NCI-H146 (cell line): Measurements from ENCODE around the gene SNX14.
"Not testable (repeated sequence)": the region's sequence is repeated elsewhere in the genome, so short reads cannot be mapped to it uniquely, and the experiment has no call there.

ENCODE experiments used
- DNase-seq: peaks from one replicate; lab custom pipeline; 2025; lab: John Stamatoyannopoulos, UW

Gene SNX14

GRCh38 chr6:85593438-85594196, at the start of gene SNX14:
TSS of gene SNX14 (minus strand) at chr6:85593858. CDS start at chr6:85593718, 140 bp downstream.
- peak; percentile 91 for DNase-seq

- DNase-seq: peak; percentile 98
Observed at GRCh38 chr6:85642774-85643536, 49.3 kb upstream of the SNX14 start, which contains the start of gene SYNCRIP. TSS of gene SYNCRIP (minus strand) at chr6:85642886. CDS start at chr6:85641439, 1,447 bp downstream.

GRCh38 chr6:85641897-85642773, 48.5 kb upstream of the SNX14 start:
- peak; percentile 59 for DNase-seq

- DNase-seq: no peak
Observed at GRCh38 chr6:85641522-85641896, 47.9 kb upstream of the SNX14 start.

- DNase-seq: no peak
Observed at GRCh38 chr6:85640821-85641220, 47.2 kb upstream of the SNX14 start.

GRCh38 chr6:85637579-85637978, 43.9 kb upstream of the SNX14 start:
- DNase-seq: no peak

- DNase-seq: no peak
Observed at GRCh38 chr6:85632164-85632942, 38.7 kb upstream of the SNX14 start.

- DNase-seq: not testable (repeated sequence)
Observed at GRCh38 chr6:85631117-85631516, 37.5 kb upstream of the SNX14 start.

- no peak for DNase-seq
Observed at GRCh38 chr6:85628353-85628752, 34.7 kb upstream of the SNX14 start.

GRCh38 chr6:85620308-85620707, 26.6 kb upstream of the SNX14 start:
- no peak for DNase-seq

- DNase-seq: no peak
Observed at GRCh38 chr6:85614780-85615179, 21.1 kb upstream of the SNX14 start.

- DNase-seq: no peak
Observed at GRCh38 chr6:85612690-85613474, 19.2 kb upstream of the SNX14 start.

- DNase-seq: no peak
Observed at GRCh38 chr6:85610182-85610895, 16.7 kb upstream of the SNX14 start.

GRCh38 chr6:85602100-85602499, 8.4 kb upstream of the SNX14 start:
- DNase-seq: no peak

GRCh38 chr6:85600713-85601313, 7.2 kb upstream of the SNX14 start:
- no peak for DNase-seq

- DNase-seq: peak; percentile 64
Observed at GRCh38 chr6:85594197-85594930, 706 bp upstream of the SNX14 start.

- no peak for DNase-seq
Observed at GRCh38 chr6:85592033-85592432, 1.6 kb downstream of the SNX14 start.

GRCh38 chr6:85591207-85591606, 2.5 kb downstream of the SNX14 start:
- no peak for DNase-seq

- no peak for DNase-seq
Observed at GRCh38 chr6:85585741-85586140, 7.9 kb downstream of the SNX14 start.
